Dedifferentiated amniotic fluid mesenchymal stem cell (primary cell): Measurements from ENCODE around the gene HTRA3.
A peak's percentile ranks its signal among the peaks of the same experiment; 100 is the strongest.

Source experiments
- DNase-seq: peaks from one replicate; pipeline ENCODE4 v3.0.0-alpha.2; 2016; ENCODE audit errors: extremely low spot score

The HTRA3 gene

DNA sequence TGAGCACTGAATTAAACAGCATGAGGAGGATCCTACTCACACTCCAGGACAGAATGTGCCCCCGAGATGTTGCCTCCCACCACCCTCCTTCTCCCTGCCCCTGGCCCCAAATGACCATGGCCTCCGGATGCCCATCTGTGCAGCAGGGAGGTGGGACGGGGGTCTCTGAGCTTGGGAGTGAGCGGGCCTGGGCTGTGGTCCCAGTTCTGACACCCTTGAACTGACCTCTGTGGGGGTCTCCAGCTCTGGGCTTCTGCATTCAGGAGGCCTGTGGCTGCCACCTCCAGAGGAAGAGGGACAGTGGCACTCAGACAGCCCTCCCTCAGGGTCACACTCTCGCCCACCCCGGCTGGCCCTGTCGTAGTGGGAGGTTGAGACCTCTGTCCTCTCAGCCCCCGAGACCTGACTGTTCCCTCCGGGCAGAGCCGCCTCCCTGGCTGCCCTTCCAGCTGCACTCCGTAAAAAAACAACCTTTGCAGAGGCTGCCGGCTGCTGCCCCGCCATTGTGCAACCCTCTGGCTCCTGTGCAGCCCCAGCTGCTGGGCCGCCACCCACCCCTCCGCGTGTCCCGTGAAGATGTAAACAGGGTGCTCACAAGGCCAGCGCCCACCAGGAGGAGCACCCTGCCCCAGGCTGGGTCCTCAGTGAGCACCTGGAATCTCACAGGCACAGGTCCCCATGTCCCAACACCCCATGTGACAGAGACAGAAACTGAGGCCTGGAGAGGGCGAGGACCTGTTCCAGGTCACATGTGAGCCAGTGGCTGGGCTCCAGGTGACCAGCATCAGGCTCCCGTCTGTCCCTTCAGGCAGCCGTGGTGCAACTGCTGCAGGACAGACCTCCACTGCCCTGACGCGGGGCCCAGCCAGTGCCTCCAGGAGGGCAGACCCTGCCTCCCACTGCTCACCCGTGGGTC lies 39.6 kb downstream of the HTRA3 start:
- no peak for DNase-seq

DNA sequence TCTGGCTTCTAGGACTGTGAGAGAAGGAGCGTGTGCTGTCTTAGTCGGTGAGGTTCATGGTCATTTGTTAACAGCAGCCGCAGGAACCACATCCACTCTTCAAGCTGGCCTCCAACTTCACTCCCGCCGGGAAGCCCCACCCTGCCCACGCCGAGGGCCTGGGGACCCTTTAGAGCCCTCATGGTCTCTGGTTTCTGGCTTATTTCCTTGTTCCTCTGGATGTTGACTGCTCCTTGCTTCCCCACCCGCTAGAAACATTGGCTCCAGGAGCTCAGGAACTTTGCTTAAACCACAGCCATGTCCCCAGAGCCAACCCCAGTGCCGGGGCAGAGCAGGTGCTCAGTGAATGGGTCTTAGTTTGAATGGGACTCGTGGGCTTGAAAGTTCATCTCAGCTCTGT lies 40.8 kb downstream of the HTRA3 start:
- DNase-seq, result no peak

GRCh38 chr4:8311101-8312068 lies 41.8 kb downstream of the HTRA3 start:
- no peak for DNase-seq

DNA sequence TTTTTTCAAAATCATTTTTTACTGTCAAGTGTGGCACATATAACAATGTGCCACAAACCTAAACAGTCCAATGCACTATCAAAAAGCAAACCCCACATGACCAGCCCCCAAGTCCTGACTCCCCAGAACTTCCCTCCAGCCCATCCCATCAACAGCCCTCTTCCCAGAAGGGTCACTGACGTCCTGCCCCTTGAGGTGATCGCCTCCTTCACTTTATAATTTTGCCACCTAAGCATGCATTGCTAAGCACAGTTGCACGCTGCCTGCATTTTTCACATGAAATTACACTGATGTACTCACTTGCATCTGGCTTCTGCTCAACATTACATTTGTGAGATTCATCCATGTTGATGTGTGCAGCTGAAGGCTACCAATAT lies 42.5 kb downstream of the HTRA3 start:
- no peak for DNase-seq

DNA sequence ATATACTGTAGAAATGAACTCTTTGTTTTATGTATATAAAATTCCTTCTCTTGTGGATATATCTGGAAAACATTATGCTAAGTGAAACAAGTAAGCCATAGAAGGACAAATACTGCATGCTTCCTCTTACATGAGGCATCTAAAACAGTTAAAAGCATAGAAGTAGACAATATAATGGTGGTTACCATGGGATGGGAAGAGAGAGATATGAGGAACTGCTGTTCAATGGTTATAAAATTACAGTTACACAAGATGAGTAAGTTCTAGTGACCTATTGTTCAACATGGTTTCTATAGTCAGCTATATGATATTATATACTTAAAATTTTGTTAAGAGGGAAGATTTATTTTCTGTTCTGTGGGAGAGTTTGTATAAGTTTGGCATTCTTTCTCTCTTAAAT lies 43.4 kb downstream of the HTRA3 start:
- no peak for DNase-seq

DNA sequence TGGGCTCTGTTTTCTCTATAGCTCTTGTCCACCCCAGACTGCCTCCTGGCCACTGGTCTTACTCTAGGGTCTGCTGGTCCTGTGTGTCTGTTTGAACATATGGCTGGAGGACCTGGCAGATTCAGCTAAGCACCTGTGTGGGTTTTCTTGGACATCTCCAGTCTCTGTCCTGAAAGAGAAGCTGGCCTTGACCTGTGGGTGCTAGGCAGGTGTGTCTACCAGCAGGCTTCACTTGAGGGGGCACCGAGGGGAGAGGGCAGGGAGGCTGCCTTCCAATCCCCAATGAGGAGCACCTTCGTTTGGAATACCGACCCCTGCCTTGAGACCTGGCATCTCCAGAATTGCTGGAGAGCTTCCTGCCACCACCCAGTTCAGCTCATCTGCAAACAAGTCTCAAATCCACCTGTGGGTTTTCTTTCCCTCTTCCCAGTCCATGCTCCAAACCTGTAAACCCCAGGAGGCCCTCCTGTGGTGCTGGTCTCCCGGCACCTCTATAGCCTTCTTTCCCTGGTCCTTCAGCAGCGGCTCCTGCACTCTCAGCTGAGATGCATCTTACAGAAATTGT lies 45.2 kb downstream of the HTRA3 start:
- DNase-seq, result no peak

DNA sequence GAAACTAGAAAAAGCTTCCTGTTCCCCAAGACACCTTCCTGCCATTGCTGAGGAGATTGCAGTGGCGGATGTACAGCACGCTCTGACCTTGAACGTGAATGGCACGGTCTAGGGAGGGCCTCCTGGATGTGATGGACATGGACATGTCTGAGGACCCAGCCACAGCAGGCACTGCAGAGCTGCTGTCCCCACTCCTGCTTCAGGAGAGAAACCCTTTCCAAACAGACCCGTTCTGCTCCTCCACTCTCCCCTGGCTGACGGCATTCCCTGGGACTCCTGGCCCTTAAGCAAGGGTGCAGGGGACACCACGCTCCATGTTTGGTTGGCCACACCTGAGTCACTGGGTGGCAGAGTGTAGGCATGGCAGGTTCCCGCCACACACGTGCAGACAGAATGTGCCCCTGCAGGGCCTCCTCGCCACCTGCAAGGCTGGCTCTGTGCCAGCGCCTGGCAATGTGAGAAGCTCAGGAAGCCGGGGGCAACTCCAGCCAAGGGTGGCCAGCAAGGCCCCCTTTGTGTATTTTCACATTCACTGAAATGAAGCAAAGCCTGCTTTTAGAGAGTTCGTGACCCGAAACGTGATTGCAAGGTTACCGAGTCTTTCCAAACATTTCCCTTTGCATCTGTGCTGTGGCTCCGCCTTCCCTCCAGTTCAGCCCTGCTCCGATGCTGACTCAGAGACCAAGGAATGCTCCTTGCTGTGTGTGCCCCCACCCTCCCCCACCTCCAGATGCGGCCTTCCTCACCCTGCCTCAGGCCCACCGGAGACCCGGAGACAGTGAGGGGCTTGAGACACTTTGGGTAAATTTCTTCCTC lies 46.1 kb downstream of the HTRA3 start:
- DNase-seq, result peak; percentile 71

DNA sequence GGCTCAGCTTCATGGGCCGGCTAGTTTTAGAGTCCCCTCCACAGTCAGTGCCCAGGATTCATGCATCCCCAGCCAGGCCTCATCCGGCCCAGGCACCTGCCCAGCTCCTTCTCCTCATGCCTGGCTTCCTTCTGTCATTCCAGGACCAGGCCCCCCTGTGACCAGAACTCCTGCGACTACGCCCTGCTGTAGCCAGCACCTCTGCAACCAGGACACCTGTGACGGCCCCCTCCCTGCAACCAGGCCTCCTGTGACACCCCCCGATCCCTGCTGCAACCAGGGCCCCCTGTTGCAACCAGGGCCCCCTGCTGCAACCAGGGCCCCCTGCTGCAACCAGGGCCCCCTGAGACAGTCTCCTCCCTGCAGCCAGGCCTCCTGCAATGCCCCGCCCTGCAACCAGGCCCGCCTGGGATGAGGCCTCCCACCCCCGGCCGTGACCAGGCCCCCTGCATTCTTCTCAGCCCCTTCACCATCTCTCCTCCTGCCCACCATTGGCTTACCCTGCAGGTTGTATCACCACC lies 46.8 kb downstream of the HTRA3 start:
- DNase-seq, result no peak

GRCh38 chr4:8316911-8317351 lies 47.4 kb downstream of the HTRA3 start:
- DNase-seq, result no peak

- no peak for DNase-seq
Measured at GRCh38 chr4:8317474-8317873, 47.9 kb downstream of the HTRA3 start.

DNA sequence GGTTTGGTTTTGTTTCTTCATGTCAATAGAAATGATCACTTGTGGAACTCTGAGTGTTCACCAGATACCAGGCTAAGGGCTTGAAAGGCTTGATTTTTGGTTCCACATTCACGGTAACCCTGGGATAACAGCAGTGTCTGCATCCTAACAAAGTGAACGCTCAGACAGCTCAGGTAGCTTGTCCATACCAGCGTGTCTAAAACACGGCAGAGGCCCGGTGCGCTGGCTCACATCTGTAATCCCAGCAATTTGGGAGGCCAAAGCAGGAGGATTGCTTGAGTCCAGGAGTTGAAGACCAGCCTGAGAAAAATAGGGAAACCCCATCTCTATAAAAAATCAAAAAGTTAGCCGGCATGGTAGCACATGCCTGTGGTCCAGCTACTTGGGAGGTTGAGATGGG lies 49.0 kb downstream of the HTRA3 start:
- no peak for DNase-seq

DNA sequence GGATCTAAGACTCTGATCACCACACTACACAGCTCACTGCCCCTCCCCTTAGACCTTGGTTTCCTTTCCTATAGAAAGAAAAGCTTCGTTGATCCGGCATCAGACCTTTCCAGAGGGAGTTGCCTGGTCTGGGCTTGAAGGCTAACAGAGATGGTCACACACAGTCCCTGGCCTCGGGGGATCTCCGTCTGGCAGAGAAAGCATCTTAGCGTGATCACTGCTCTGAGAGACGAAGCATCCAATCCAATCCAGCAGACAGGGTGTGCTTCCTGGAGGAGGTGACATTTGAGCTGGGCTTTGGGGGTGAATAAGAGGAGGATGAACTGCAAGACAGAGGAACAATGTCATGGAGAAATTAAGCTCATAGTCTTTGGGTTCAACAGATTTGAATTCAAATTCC lies 49.5 kb downstream of the HTRA3 start:
- no peak for DNase-seq

- no peak for DNase-seq
Measured at GRCh38 chr4:8319731-8320385, 50.3 kb downstream of the HTRA3 start.

- DNase-seq, result no peak
Measured at GRCh38 chr4:8320386-8320750, 50.8 kb downstream of the HTRA3 start.

- DNase-seq, result no peak
Measured at GRCh38 chr4:8321220-8321619, 51.7 kb downstream of the HTRA3 start.

DNA sequence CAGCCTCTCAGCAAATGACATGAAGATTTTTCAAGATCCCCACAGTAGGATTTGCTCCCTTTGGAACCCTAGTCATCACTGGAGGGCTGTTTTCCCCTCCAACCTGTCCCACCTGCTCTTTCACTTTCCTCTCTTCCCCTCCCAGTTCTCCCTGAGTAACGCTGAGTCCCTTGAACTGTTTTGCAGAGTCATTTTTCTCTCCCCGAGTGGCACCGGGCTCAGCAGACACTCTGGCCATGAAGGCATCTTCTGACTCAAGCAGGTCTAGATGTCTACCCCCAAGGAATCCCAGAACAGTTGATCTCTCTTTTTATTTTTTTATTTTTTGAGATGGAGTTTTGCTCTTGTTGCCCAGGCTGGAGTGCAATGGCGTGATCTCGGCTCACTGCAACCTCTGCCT lies 52.2 kb downstream of the HTRA3 start:
- no peak for DNase-seq

- DNase-seq, result no peak
Measured at GRCh38 chr4:8322794-8323704, 53.5 kb downstream of the HTRA3 start.

DNA sequence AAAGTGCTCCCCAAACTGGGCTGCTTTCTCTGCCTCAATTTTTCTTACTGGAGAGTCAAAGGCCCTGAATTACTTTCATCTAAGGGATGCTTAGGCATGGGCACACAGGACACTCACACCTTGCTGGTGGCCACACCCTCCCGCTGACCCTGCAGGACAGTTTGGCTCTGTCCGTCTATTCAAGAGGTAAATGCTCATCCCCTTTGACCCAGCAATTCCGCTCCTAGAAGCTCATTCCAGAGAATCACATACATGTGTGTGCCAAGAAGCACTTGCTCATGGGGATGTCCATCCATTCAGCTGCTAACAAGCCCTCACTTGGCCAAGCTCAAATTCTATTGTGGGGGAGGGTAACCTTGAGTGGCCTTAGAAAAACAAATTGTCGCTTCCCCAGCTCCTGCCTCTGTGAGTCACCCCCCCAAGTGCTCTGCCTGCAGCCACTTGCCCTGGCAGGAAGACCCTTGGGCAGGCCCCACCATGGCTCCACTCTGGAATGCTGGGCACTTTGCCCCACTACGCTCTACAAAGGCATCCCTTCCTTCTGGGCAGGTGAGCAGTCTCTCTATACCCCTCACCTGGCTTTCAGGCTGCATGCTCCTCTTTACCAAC lies 54.5 kb downstream of the HTRA3 start:
- DNase-seq, result no peak

- DNase-seq, result no peak
Measured at GRCh38 chr4:8324640-8325239, 55.2 kb downstream of the HTRA3 start.
